ENCODE measurements around the gene FHIT. TPM values are rescaled to one million over a fixed set of nuclear protein-coding genes. Genes with fewer than 3 reads are reported as not detected.

FHIT gene
- total and polyA plus RNA-seq, 7 donors: 2.4 to 10.2 (median 6.1) TPM

DNA sequence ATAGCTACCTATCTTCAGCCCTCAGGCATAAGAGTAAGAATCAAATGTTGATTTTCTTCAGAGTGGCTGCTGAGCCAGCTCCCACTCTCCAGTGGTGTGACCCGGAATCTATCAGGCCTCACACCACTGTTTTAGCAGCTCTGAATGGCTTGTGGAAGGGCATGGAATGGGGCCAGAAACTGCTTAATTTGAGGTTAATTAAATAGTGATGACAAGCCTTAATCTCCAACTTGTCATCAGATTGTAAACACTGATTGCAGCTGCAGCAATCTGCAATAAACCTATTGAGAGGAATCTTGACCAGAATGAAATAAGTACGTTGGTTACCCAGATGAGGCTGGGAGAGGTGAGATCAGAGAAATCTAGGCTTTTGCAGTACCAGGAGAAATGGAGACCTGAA, 317.4 kb downstream of the FHIT start:
- no peak for DNase-seq
- Histone ChIP-seq H3K27ac (no peak overlapping the region), H3K4me1 (no peaks in the 10 kb centered on the region), H3K9me3 (no peaks in the 10 kb centered on the region), H3K27me3 (no peaks in the 10 kb centered on the region), H3K36me3 (no peaks in the 10 kb centered on the region), H3K4me3 (no peak overlapping the region)
- WGBS, 2 donors: 84 to 86% methylated on average over 2 of the region's 2 CpGs
- intact Hi-C loops (cut with DNase I): no loop called here
- no peak for TF ChIP-seq POLR2A (IDR thresholded peaks at IDR 0.05)
- TF ChIP-seq CTCF (IDR thresholded peaks at IDR 0.05): no peak
- no peak for TF ChIP-seq POLR2AphosphoS5 (IDR thresholded peaks at IDR 0.05)
- TF ChIP-seq EP300 (IDR thresholded peaks at IDR 0.05): no peak

DNA sequence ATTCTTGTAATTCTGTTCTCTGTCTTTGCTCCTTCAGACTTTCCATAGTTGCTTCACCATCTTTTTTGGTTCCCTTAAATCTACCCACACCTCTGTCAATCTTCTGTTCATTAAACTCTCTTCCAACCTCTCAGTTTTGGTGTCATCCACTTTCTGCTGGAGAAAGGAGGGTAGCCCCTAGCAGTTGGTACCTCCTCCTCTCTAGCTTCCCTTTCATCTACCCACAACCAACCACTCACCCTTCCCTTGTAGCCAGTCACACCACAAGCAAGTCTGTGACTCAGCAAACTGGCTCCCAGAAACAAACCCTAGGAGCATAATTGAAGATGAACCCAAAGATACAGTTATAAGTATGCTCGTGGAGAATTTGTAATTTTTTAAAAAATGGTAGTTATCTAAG, 318.6 kb downstream of the FHIT start:
- no peak overlapping the region for H3K27ac ChIP-seq
- no peaks in the 10 kb centered on the region for H3K4me1 ChIP-seq
- WGBS, 2 donors: 75 to 80% methylated on average over 1 of the region's 1 CpG
- H3K4me3 ChIP-seq: no peak overlapping the region
- H3K9me3 ChIP-seq: no peaks in the 10 kb centered on the region
- intact Hi-C loops (cut with DNase I): no loop called here
- DNase-seq: no peak
- TF ChIP-seq POLR2AphosphoS5 (IDR thresholded peaks at IDR 0.05): no peak
- H3K27me3 ChIP-seq: no peaks in the 10 kb centered on the region
- H3K36me3 ChIP-seq: no peaks in the 10 kb centered on the region

DNA sequence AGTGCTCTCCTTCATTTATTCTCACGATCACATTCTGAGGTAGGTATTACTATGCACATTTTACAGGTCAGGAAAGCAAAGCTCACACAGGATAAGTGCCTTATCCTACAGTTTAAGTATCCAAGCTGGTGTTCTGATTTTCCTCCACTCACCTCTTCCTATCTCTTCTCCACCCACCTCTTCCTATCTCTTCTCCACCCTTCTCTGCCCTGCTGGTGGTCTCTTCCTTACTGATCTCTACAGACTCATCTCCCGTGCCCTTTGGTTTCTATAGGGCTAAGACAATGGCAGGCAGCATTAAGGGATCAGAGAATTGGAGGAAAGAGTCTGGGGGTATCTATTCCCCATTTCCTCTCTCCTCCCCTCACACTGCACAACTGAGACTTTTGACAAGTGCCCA, 319.1 kb downstream of the FHIT start:
- Histone ChIP-seq H3K4me3 (no peak overlapping the region), H3K27me3 (no peaks in the 10 kb centered on the region), H3K27ac (no peak overlapping the region), H3K36me3 (no peaks in the 10 kb centered on the region), H3K4me1 (no peaks in the 10 kb centered on the region), H3K9me3 (no peaks in the 10 kb centered on the region)
- no peak for DNase-seq
- no peak for TF ChIP-seq CTCF (IDR thresholded peaks at IDR 0.05)
- TF ChIP-seq POLR2A (IDR thresholded peaks at IDR 0.05): no peak
- TF ChIP-seq POLR2AphosphoS5 (IDR thresholded peaks at IDR 0.05): no peak
- TF ChIP-seq EP300 (IDR thresholded peaks at IDR 0.05): no peak
- intact Hi-C loops (cut with DNase I): no loop called here
- WGBS, 2 donors: 87 to 91% methylated on average over 2 of the region's 2 CpGs

GRCh38 chr3:60931452-60931851, 319.8 kb downstream of the FHIT start:
- no peak for TF ChIP-seq EP300 (IDR thresholded peaks at IDR 0.05)
- no peak for TF ChIP-seq POLR2A (IDR thresholded peaks at IDR 0.05)
- TF ChIP-seq CTCF (IDR thresholded peaks at IDR 0.05): no peak
- TF ChIP-seq POLR2AphosphoS5 (IDR thresholded peaks at IDR 0.05): no peak
- intact Hi-C loops (cut with DNase I): no loop called here
- Histone ChIP-seq H3K27ac (no peak overlapping the region), H3K9me3 (no peaks in the 10 kb centered on the region), H3K4me3 (no peak overlapping the region), H3K4me1 (no peaks in the 10 kb centered on the region), H3K36me3 (no peaks in the 10 kb centered on the region), H3K27me3 (no peaks in the 10 kb centered on the region)
- DNase-seq: no peak
- WGBS, 2 donors: 70 to 88% methylated on average over 7 of the region's 7 CpGs

DNA sequence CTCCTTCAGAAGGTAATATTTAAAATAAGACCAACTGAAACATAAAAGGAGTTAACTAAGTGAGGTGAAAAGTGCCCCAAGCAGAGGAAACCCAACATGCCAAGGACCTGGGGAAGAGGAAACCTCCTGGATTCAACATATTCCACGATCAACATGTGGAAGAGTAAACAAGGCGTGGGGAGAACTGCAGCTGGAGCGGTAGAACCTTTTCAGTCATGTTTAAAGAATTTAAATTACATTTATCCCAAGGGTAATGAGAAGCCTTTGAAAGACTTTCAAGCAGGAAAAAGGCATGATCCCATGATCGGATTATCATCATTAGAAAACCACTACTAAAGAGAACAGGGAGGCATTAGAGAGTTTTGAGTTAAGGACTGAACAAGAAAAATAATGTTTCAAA, 330.7 kb downstream of the FHIT start:
- intact Hi-C loops (cut with DNase I): no loop called here
- Histone ChIP-seq H3K27ac (no peak overlapping the region), H3K9me3 (no peaks in the 10 kb centered on the region), H3K27me3 (no peaks in the 10 kb centered on the region), H3K4me1 (no peaks in the 10 kb centered on the region), H3K4me3 (no peak overlapping the region), H3K36me3 (no peaks in the 10 kb centered on the region)
- TF ChIP-seq EP300 (IDR thresholded peaks at IDR 0.05) (no peak), CTCF (IDR thresholded peaks at IDR 0.05) (no peak), POLR2AphosphoS5 (IDR thresholded peaks at IDR 0.05) (no peak), POLR2A (IDR thresholded peaks at IDR 0.05) (no peak)
- WGBS, 2 donors: 81 to 87% methylated on average over 4 of the region's 4 CpGs
- DNase-seq: no peak
